Kidney (tissue), 14 donors: ENCODE results near the gene SLAMF8. TPM values are rescaled to one million over a fixed set of nuclear protein-coding genes. Genes with fewer than 3 reads are reported as not detected.

ENCODE experiments used
- DNase-seq, 5 donors: peaks; one replicate each; pipeline ENCODE4 v3.0.0-alpha.2; 2013 to 2020
- FAIRE-seq: peaks from 2 replicates; lab custom pipeline; 2012; peaks lifted over from hg19 to GRCh38; lab: Jason Lieb, UNC
- H3K27ac ChIP-seq, 2 donors: one replicate each; pipeline ENCODE4 v1.7.0; 2013; ENCODE audit warnings: low read depth in 2 of 2, low read length in 2 of 2, inconsistent platforms in 1 of 2
- H3K27me3 ChIP-seq: one replicate; pipeline ENCODE4 v1.7.1; 2013; ENCODE audit warnings: low read length, inconsistent platforms; ENCODE audit not compliant: control insufficient read depth, insufficient read depth
- H3K36me3 ChIP-seq, 3 donors: one replicate each; pipeline versions ENCODE4 v1.7.0 to v1.7.1; 2013; ENCODE audit warnings: low read length in 3 of 3, control low read depth in 1 of 3, inconsistent platforms in 1 of 3; ENCODE audit not compliant: insufficient read depth in 3 of 3, control insufficient read depth in 2 of 3
- H3K4me1 ChIP-seq, 3 donors: one replicate each; pipeline versions ENCODE4 v1.7.0 to v1.7.1; 2013; ENCODE audit warnings: low read length in 3 of 3, inconsistent platforms in 1 of 3, low read depth in 1 of 3; ENCODE audit not compliant: control insufficient read depth in 2 of 3, insufficient read depth in 2 of 3
- H3K4me3 ChIP-seq, 3 donors: one replicate each; pipeline versions ENCODE4 v1.7.0 to v1.8.1; 2013; ENCODE audit warnings: low read length in 3 of 3, control low read depth in 1 of 3, inconsistent platforms in 1 of 3
- H3K9ac ChIP-seq, 3 donors: one replicate each; pipeline versions ENCODE4 v1.7.0 to v1.7.1; 2013; ENCODE audit warnings: low read length in 3 of 3, control low read depth in 1 of 3, inconsistent platforms in 1 of 3
- H3K9me3 ChIP-seq, 3 donors: one replicate each; pipeline versions ENCODE4 v1.7.0 to v1.7.1; 2013; ENCODE audit warnings: low read length in 3 of 3, control low read depth in 1 of 3, inconsistent platforms in 1 of 3; ENCODE audit not compliant: control insufficient read depth in 2 of 3, insufficient read depth in 1 of 3
- intact Hi-C: fragments of 100-400 bp; cut with DNase I; formaldehyde crosslinking; loops from one replicate; pipeline ENCODE4 v1.11.1; 2022
- polyA plus RNA-seq: library from polyadenylated mRNA; stranded (reverse); fragments of 350-450 nt; fragmentation: Illumina TruSeq; extraction: RNeasy Lipid Tissue Mini Kit (QIAGEN cat#74804); gene quantifications from one replicate; pipeline ENCODE4 v1.2.3, GENCODE V29; 2014; ENCODE audit warnings: low read depth, low replicate concordance; ENCODE audit not compliant: insufficient read depth
- total RNA-seq: library from RNA; stranded (reverse); fragmentation: NEBNext Ultra II Directional; extraction: Animal tissue kit (Norgen Biotek cat#: 25700); gene quantifications from one replicate; pipeline ENCODE4 v1.2.1, GENCODE V29; 2021
- TF ChIP-seq, protein P1 (sequence below): IDR thresholded peaks from 3 replicates; pipeline ENCODE4 v1.5.1; 2012; ENCODE audit warnings: mild to moderate bottlenecking, moderate library complexity, borderline replicate concordance; ENCODE audit not compliant: insufficient read depth; ENCODE audit errors: extremely low read depth
- donor health status: control.
- donor health status: control.
- donor health status: control.
- donor health status: control.
- donor health status: control.
- donor health status: DM: yes; HTN: yes; CAD: no.
- donor health status: Normal renal cell carcinoma (clear cell type).

SLAMF8 gene
- total and polyA plus RNA-seq, 2 donors from 2014 or later = 1.8 to 12.0 TPM

DNA sequence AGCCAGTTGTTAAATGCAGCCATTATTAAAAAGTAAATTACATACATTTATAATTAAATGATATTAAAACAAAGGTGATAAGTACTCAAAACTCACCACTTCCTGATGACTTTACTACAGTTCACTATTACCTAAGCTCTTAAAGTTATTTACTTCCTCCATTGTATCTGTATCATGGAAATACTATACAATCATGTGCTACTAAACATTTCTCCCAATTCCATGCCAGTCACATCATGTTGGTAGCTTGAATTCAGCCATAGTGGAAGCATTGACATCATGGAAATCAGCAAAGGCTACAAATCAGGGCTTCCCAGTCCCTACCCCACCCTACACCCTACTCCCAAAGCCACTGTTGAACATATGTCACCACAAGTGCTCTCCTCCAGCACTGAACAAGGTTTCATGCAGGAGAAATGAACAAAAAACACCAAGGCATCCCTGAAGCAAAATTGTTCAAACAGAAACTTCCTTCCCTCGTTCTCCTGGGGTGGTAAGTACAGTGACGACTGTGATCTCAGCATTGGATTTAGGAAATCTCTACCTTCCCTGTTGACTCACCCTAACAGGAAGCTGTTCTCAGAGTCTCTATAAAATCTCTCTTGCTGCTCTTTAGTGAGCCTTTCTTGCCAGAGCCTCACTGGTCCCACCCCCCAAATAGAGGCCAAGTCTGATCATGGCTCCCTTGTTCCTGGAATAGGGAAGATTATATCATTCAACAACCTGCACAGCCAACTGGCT, 23.1 kb downstream of the SLAMF8 start:
- no peak for FAIRE-seq
- no peak overlapping the region for H3K27ac ChIP-seq

DNA sequence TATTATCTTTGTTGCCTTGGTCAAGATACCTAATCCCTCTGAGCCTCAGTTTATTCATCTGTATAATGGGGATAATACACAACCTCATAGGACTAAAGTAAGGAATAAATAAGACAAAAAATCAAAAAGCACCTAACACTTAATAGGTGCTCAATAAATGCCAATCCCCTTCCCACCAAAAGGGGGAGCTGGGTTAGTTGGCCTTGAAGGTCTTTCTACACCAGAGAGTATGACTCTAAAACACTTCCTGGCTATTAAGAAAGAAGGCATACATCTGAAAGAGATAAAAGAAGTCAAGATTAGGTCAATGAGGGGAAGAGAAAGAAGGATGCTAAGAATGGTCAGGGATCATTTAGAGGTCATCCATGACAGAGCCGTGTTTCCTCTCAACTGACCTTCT, 24.7 kb downstream of the SLAMF8 start:
- TF ChIP-seq, protein P1, sequence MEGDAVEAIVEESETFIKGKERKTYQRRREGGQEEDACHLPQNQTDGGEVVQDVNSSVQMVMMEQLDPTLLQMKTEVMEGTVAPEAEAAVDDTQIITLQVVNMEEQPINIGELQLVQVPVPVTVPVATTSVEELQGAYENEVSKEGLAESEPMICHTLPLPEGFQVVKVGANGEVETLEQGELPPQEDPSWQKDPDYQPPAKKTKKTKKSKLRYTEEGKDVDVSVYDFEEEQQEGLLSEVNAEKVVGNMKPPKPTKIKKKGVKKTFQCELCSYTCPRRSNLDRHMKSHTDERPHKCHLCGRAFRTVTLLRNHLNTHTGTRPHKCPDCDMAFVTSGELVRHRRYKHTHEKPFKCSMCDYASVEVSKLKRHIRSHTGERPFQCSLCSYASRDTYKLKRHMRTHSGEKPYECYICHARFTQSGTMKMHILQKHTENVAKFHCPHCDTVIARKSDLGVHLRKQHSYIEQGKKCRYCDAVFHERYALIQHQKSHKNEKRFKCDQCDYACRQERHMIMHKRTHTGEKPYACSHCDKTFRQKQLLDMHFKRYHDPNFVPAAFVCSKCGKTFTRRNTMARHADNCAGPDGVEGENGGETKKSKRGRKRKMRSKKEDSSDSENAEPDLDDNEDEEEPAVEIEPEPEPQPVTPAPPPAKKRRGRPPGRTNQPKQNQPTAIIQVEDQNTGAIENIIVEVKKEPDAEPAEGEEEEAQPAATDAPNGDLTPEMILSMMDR = no peak
- Histone ChIP-seq H3K4me1 (peaks cover 0 to 7% (median 2%) of the 10 kb centered on the region in 3 donors), H3K27ac (no peak overlapping the region), H3K4me3 (no peak overlapping the region), H3K9ac (no peak overlapping the region), H3K36me3 (no peaks in the 10 kb centered on the region), H3K27me3 (no peaks in the 10 kb centered on the region), H3K9me3 (no peaks in the 10 kb centered on the region)
- intact Hi-C loops = no loop called here
- DNase-seq (no peak), FAIRE-seq (no peak)

More for the DNA sequence above, 23.1 kb downstream of the SLAMF8 start:
- no peaks in the 10 kb centered on the region for H3K9me3 ChIP-seq
- H3K9ac ChIP-seq = no peak overlapping the region
- H3K27me3 ChIP-seq = no peaks in the 10 kb centered on the region
- intact Hi-C loops = no loop called here
- H3K36me3 ChIP-seq = no peaks in the 10 kb centered on the region
- DNase-seq = no peak
- TF ChIP-seq, protein P1 = no peak
- no peak overlapping the region for H3K4me3 ChIP-seq
- peaks cover 0 to 3% (median 2%) of the 10 kb centered on the region in 3 donors for H3K4me1 ChIP-seq

DNA sequence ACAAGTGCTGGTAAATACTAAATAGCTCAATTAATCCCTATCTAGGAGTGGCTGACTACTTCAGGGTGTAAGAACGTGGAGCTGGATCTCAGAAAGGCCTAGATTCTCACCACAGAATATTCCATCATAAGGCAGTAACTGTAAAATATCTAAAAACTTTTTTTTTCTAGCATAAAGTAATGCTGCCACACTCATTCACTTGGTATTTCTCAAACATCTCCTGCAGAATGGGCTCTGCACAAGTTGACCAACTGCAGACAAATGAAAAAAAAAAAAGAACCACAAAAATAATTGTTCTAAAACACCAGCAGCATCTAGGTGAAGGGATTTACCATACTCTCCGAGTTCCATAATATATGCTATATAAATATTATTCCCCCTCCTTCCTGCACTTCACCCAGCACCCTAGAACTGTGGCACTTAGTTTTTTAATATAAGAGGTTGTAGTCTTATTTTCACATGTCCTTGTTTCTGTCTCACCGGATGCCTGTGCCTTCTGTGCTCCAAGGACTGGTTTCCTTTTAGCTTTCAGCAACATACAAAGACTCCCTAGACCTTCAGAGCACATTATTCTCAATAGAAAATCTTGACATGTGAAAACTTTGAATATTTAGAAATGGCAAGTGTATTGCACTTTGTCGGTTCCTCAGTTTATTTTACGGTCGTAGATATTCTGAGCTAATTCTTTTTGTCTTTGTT, 26.9 kb downstream of the SLAMF8 start:
- DNase-seq (peak in 1 of 5 donors; percentile 42), FAIRE-seq (no peak)
- Histone ChIP-seq H3K4me1 (peaks cover 0 to 7% (median 2%) of the 10 kb centered on the region in 3 donors), H3K27me3 (no peaks in the 10 kb centered on the region), H3K9ac (peak overlapping the region; percentile 27 to 87 (median 34)), H3K4me3 (peak overlapping the region; percentile 60 to 72 (median 66)), H3K36me3 (no peaks in the 10 kb centered on the region), H3K27ac (peak overlapping the region; percentile 93 to 96), H3K9me3 (no peaks in the 10 kb centered on the region)
- TF ChIP-seq, protein P1 = no peak
- intact Hi-C loops = no loop called here
